ENCODE measurements around the gene LIM2. TPM values are rescaled to one million over a fixed set of nuclear protein-coding genes. Genes with fewer than 3 reads are reported as not detected.

Gene LIM2
- total RNA-seq, 1 experiment from 2014 or later, result not detected

GRCh38 chr19:51367565-51368365 is 20.0 kb downstream of the LIM2 start (continued):
- TF ChIP-seq, protein P1, sequence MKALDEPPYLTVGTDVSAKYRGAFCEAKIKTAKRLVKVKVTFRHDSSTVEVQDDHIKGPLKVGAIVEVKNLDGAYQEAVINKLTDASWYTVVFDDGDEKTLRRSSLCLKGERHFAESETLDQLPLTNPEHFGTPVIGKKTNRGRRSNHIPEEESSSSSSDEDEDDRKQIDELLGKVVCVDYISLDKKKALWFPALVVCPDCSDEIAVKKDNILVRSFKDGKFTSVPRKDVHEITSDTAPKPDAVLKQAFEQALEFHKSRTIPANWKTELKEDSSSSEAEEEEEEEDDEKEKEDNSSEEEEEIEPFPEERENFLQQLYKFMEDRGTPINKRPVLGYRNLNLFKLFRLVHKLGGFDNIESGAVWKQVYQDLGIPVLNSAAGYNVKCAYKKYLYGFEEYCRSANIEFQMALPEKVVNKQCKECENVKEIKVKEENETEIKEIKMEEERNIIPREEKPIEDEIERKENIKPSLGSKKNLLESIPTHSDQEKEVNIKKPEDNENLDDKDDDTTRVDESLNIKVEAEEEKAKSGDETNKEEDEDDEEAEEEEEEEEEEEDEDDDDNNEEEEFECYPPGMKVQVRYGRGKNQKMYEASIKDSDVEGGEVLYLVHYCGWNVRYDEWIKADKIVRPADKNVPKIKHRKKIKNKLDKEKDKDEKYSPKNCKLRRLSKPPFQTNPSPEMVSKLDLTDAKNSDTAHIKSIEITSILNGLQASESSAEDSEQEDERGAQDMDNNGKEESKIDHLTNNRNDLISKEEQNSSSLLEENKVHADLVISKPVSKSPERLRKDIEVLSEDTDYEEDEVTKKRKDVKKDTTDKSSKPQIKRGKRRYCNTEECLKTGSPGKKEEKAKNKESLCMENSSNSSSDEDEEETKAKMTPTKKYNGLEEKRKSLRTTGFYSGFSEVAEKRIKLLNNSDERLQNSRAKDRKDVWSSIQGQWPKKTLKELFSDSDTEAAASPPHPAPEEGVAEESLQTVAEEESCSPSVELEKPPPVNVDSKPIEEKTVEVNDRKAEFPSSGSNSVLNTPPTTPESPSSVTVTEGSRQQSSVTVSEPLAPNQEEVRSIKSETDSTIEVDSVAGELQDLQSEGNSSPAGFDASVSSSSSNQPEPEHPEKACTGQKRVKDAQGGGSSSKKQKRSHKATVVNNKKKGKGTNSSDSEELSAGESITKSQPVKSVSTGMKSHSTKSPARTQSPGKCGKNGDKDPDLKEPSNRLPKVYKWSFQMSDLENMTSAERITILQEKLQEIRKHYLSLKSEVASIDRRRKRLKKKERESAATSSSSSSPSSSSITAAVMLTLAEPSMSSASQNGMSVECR (CRISPR knock-in tag; IDR thresholded peaks at IDR 0.05; ENCODE audit: borderline replicate concordance), result no peak; the same call in 1 of the 2 replicates
- TF ChIP-seq, protein P2, sequence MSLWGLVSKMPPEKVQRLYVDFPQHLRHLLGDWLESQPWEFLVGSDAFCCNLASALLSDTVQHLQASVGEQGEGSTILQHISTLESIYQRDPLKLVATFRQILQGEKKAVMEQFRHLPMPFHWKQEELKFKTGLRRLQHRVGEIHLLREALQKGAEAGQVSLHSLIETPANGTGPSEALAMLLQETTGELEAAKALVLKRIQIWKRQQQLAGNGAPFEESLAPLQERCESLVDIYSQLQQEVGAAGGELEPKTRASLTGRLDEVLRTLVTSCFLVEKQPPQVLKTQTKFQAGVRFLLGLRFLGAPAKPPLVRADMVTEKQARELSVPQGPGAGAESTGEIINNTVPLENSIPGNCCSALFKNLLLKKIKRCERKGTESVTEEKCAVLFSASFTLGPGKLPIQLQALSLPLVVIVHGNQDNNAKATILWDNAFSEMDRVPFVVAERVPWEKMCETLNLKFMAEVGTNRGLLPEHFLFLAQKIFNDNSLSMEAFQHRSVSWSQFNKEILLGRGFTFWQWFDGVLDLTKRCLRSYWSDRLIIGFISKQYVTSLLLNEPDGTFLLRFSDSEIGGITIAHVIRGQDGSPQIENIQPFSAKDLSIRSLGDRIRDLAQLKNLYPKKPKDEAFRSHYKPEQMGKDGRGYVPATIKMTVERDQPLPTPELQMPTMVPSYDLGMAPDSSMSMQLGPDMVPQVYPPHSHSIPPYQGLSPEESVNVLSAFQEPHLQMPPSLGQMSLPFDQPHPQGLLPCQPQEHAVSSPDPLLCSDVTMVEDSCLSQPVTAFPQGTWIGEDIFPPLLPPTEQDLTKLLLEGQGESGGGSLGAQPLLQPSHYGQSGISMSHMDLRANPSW (CRISPR knock-in tag; conservative IDR thresholded peaks at IDR 0.05; ENCODE audit: low read depth), result no peak
- TF ChIP-seq ELF4 (CRISPR knock-in tag; IDR thresholded peaks at IDR 0.05; ENCODE audit: low read depth) (no peak), NFATC4 (CRISPR knock-in tag; IDR thresholded peaks at IDR 0.05) (no peak), CBFB (CRISPR knock-in tag; IDR thresholded peaks at IDR 0.05; ENCODE audit: low read depth) (0 out of 2 replicates have a peak, but pooled peaks have one; percentile 8), NFE2L1 (CRISPR knock-in tag; IDR thresholded peaks at IDR 0.05) (peak; percentile 74; the same call in 1 of the 2 replicates), NR3C1 (CRISPR knock-in tag; conservative IDR thresholded peaks at IDR 0.05; ENCODE audit: low read depth) (no peak), CREM (CRISPR knock-in tag; IDR thresholded peaks at IDR 0.05) (0 out of 2 replicates have a peak, but pooled peaks have one; percentile 60), ZNF317 (CRISPR knock-in tag; IDR thresholded peaks at IDR 0.05; ENCODE audit: borderline replicate concordance, low read depth) (no peak), SMAD3 (CRISPR knock-in tag; IDR thresholded peaks at IDR 0.05; ENCODE audit: borderline replicate concordance) (0 out of 2 replicates have a peak, but pooled peaks have one; percentile 14), TEAD4 (CRISPR knock-in tag; IDR thresholded peaks at IDR 0.05) (no peak), NR1H2 (CRISPR knock-in tag; IDR thresholded peaks at IDR 0.05) (no peak), SOX15 (CRISPR knock-in tag; IDR thresholded peaks at IDR 0.05) (no peak), RORB (CRISPR knock-in tag; IDR thresholded peaks at IDR 0.05) (no peak), AFF4 (CRISPR knock-in tag; IDR thresholded peaks at IDR 0.05; ENCODE audit: borderline replicate concordance) (no peak)
- TF ChIP-seq, protein P3, sequence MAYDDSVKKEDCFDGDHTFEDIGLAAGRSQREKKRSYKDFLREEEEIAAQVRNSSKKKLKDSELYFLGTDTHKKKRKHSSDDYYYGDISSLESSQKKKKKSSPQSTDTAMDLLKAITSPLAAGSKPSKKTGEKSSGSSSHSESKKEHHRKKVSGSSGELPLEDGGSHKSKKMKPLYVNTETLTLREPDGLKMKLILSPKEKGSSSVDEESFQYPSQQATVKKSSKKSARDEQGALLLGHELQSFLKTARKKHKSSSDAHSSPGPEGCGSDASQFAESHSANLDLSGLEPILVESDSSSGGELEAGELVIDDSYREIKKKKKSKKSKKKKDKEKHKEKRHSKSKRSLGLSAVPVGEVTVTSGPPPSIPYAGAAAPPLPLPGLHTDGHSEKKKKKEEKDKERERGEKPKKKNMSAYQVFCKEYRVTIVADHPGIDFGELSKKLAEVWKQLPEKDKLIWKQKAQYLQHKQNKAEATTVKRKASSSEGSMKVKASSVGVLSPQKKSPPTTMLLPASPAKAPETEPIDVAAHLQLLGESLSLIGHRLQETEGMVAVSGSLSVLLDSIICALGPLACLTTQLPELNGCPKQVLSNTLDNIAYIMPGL (CRISPR knock-in tag; IDR thresholded peaks at IDR 0.05), result peak; percentile 68; the same call in 1 of the 2 replicates
- TF ChIP-seq, protein P4, sequence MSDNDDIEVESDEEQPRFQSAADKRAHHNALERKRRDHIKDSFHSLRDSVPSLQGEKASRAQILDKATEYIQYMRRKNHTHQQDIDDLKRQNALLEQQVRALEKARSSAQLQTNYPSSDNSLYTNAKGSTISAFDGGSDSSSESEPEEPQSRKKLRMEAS (CRISPR knock-in tag; IDR thresholded peaks at IDR 0.05), result peak; percentile 83
- TF ChIP-seq, protein P5, sequence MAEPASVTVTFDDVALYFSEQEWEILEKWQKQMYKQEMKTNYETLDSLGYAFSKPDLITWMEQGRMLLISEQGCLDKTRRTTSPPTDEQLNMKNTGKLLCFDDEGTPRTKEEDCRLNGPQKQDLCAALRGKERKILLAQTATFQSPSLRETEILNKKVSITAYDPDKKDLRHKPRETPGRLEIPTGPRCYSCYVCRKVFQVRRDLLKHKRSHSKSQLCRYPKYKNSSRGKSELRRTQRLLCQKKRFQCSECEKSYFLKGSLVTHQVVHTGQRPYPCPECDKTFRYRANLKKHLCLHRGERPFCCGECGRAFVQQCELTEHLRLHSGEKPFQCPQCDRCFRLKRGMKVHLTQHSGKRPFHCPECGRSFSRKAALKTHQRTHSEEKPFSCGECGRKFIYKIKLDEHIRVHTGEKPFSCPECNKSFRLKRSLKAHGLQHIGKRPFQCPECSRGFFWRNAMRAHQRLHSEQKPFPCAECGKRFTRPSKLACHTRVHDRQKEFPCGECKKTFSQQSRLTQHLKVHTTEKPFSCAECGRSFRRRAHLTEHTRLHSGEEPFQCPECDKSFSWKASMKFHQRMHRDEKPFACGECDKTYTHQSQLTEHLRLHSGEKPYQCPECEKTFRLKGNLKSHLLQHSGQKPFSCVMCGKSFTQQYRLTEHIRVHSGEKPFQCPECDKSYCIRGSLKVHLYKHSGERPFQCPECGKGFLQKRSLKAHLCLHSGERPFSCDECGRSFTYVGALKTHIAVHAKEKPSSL (CRISPR knock-in tag; conservative IDR thresholded peaks at IDR 0.05), result no peak
- TF ChIP-seq, protein P6, sequence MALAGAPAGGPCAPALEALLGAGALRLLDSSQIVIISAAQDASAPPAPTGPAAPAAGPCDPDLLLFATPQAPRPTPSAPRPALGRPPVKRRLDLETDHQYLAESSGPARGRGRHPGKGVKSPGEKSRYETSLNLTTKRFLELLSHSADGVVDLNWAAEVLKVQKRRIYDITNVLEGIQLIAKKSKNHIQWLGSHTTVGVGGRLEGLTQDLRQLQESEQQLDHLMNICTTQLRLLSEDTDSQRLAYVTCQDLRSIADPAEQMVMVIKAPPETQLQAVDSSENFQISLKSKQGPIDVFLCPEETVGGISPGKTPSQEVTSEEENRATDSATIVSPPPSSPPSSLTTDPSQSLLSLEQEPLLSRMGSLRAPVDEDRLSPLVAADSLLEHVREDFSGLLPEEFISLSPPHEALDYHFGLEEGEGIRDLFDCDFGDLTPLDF (CRISPR knock-in tag; IDR thresholded peaks at IDR 0.05), result no peak

Measured in WTC11 (cell line).